Brain pericyte (primary cell): ENCODE measurements around the gene BCKDHA.
"Not testable (repeated sequence)": the region's sequence is repeated elsewhere in the genome, so short reads cannot be mapped to it uniquely, and the experiment has no call there.

Experiments used
- DNase-seq: peaks from one replicate; pipeline ENCODE4 v3.0.0-alpha.2; 2012; ENCODE audit warnings: low read depth, low spot score

BCKDHA gene

DNA sequence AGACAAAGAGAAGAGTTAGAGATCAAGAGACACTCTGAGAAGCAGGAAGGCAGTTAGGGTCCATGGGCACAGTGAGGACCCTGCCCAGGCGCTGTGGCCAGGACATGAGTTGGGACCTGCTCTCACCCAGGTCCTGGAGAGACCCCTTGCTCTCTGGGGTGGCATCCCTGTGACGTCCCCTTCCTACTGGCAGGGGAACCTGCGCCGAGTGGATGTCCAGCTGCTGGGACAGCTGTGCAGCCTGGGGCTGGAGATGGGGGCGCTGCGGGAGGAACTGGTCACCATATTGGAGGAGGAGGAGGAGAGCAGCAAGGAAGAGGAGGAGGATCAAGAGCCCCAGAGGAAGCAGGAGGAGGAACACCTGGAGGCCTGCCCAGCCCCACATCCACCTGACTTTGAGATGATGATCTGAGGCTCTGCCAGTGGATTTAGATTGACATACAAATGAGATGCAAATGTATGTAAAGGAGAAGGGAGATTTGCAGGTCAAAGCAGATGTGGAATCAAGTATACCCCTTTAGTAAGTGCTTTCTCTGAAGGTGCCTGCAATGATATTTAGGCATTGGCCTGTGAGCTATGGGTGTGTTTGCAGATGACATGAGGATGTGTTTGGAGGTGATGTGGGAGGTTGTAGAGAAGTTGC, 46.3 kb downstream of the BCKDHA start:
- DNase-seq, result no peak

GRCh38 chr19:41445575-41445974, 48.0 kb downstream of the BCKDHA start:
- DNase-seq, result no peak

DNA sequence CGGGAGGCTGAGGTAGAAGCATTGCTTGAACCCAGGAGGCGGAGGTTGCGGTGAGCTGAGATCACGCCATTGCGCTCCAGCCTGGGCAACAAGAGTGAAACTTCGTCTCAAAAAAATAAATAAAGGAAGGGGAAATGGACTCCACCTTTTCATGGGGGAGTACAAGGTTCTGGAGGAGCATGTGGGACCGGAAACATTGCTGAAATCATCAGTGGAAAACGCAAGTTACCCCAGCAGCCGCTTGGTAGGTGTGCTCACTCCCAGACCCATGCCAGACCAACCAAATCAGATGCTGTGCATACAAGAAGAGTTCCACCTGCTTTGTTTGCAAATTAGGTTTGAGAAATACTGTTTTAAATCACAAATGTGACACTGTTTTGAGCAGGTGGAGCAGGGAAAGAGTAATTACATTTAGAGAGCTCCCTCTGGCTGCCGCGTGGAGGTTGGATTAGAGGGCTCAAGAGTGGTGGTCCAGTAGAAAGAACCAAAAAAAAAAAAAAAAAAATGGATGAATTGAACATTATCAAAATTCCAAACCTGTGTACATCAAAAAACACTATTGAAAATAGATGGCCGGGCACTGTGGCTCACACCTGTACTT, 50.2 kb downstream of the BCKDHA start:
- no peak for DNase-seq

DNA sequence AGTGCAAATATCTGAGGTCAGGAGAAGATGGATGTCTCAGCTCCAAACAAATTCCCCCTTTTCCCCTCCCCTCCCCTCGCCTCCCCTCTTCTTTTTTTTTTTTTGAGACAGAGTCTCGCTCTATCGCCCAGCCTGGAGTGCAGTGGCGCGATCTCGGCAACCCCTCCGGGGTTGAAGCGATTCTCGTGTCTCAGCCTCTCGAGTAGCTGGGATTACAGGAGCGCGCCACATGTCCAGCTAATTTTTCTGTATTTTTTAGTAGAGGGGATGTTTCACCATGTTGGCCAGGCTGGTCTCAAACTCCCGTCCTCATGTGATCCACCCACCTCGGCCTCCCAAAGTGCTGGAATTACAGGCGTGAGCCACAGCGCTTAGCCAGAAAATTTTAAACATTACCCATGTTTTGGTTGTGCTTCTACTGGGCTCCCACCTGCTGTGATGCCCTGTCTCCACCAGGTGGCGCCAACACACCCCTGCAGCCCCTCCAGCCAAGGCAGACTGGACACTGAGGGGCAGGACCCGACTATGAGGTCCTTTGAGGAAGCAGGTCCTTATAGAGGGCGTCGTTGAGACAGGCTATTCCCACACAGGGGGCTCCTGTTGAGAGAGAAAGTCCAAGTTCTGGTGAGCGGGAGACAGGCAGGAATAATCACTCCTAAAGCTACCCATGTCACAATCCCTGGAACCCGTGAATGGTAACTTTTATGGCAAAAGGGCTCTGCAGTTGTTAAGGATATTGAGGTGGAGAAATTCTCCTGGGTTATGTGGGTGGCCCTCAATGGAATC, 51.7 kb downstream of the BCKDHA start:
- DNase-seq, result no peak

- DNase-seq, result no peak
Observed at GRCh38 chr19:41449865-41450178, 52.2 kb downstream of the BCKDHA start.

DNA sequence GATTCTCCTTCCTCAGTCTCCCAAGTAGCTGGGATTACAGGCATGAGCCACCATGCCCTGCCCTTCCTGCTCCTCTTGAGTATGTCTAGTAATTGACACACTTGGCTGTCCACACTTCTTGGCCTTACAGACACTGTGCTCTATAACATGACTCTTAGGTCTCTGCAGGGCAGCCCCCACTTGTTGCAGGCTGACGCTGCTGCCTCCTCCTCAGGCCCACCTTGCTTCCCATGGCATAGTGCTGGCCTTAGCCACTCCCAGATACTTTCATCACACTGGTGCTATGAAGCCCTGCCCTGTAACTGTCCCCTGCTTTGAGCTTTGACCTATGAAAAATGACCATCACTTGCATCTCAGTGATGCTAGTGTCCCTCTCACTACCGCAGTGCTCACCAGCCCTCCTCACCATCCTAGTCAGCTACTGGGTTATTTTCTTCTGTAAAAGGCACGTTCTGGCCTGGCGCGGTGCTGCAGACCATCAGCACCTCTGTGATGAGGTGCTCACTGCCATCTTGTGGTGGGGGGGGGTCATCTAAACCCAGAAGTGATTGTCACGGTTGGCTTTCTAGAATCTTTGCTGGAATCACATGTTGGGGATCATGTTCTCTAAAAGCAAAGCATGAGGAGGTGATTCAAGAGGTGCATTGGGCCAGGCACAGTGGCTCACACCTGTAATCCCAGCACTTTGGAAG, 55.1 kb downstream of the BCKDHA start:
- DNase-seq, result no peak

GRCh38 chr19:41455936-41456335, 58.3 kb downstream of the BCKDHA start:
- DNase-seq, result no peak

GRCh38 chr19:41456342-41456918, 58.8 kb downstream of the BCKDHA start:
- no peak for DNase-seq

DNA sequence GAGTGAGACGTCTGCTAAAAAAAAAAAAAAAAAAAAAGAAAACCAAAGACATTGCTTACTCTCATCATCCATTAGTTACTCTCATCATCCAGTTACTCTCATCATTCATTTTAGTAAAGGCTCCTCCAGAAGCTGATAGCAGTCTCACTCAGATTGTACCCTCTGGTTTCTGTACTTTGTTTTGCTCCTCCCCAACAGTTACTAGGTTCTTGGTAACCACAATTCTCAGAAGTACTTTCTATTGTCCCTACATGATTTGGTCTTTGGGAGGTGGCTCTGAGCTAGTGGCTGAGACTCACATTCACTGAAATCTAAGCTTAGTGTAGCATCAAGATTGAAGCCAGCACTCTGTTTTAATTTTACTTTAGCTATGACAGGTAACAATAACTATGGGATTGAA, 59.6 kb downstream of the BCKDHA start:
- DNase-seq, result no peak

DNA sequence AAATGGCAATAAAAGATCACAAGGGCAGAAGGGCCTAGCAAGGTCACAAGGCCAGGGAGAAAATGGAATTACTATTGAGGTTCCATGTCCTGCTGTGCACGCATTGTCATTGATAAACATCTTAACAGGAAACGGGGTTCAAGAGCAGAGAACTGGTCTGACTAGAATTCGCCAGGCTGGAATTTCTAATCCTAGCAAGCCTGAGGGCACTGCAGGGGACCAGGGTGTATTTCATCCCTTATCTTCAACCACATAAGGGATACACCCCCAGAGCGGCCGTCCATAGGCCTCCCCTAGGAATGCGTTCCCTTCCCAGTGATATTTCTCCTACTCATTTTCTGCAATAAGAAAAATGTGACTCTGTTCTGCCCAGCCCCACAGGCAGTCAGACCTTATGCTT, 64.9 kb downstream of the BCKDHA start:
- DNase-seq, result no peak

- DNase-seq, result not testable (repeated sequence)
Observed at GRCh38 chr19:41463257-41464256, 65.9 kb downstream of the BCKDHA start.
